AG04449 (cell line): ENCODE results near the gene LILRB3.

Source experiments
- CTCF ChIA-PET: fragments of 350-600 bp; formaldehyde crosslinking; extraction: SDS; loops from one replicate; lab custom pipeline; 2021; ENCODE audit warnings: antibody characterized with exemption; lab: Yijun Ruan, JAX
- POLR2A ChIA-PET: fragments of 400-600, 350-600 bp; formaldehyde crosslinking; extraction: SDS; loops from one replicate; lab custom pipeline; 2020; ENCODE audit warnings: antibody characterized with exemption, inconsistent platforms; lab: Yijun Ruan, JAX
- DNase-seq: peaks from one replicate; pipeline ENCODE4 v3.0.0-alpha.2; 2010; ENCODE audit warnings: low read depth, low spot score
- H3K4me3 ChIP-seq: 2 replicates; pipeline ENCODE4 v1.5.1; 2011; ENCODE audit warnings: low read depth, mild to moderate bottlenecking, control low read depth, low read length
- TF ChIP-seq, protein P1 (sequence below): IDR thresholded peaks from one replicate; pipeline ENCODE4 v1.5.1; 2011; ENCODE audit warnings: mild to moderate bottlenecking, moderate library complexity, low read length, control low read depth, inconsistent platforms; ENCODE audit not compliant: insufficient read depth; ENCODE audit errors: missing control alignments

Gene LILRB3

DNA sequence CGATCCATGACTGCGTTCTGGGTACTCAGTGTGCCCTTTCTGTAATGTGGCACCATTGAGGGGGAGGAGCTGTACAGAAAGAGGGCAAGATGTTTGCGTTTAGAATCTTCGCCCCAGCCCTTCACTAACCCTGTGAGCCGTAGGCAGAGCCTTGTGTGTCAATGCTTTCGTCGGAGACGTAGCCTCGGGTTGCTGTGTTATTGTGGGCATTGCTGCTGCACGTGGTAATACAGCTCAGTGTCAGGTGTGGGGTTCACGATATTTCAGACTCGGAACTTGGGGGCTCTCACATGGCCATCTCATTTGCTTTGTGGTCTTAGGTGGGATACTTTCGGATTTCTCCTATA, 16.0 kb downstream of the LILRB3 start:
- POLR2A ChIA-PET, result no interaction called here
- DNase-seq, result no peak
- TF ChIP-seq, protein P1, sequence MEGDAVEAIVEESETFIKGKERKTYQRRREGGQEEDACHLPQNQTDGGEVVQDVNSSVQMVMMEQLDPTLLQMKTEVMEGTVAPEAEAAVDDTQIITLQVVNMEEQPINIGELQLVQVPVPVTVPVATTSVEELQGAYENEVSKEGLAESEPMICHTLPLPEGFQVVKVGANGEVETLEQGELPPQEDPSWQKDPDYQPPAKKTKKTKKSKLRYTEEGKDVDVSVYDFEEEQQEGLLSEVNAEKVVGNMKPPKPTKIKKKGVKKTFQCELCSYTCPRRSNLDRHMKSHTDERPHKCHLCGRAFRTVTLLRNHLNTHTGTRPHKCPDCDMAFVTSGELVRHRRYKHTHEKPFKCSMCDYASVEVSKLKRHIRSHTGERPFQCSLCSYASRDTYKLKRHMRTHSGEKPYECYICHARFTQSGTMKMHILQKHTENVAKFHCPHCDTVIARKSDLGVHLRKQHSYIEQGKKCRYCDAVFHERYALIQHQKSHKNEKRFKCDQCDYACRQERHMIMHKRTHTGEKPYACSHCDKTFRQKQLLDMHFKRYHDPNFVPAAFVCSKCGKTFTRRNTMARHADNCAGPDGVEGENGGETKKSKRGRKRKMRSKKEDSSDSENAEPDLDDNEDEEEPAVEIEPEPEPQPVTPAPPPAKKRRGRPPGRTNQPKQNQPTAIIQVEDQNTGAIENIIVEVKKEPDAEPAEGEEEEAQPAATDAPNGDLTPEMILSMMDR, result no peak
- H3K4me3 ChIP-seq, result no peak overlapping the region
- CTCF ChIA-PET, result no interaction called here

DNA sequence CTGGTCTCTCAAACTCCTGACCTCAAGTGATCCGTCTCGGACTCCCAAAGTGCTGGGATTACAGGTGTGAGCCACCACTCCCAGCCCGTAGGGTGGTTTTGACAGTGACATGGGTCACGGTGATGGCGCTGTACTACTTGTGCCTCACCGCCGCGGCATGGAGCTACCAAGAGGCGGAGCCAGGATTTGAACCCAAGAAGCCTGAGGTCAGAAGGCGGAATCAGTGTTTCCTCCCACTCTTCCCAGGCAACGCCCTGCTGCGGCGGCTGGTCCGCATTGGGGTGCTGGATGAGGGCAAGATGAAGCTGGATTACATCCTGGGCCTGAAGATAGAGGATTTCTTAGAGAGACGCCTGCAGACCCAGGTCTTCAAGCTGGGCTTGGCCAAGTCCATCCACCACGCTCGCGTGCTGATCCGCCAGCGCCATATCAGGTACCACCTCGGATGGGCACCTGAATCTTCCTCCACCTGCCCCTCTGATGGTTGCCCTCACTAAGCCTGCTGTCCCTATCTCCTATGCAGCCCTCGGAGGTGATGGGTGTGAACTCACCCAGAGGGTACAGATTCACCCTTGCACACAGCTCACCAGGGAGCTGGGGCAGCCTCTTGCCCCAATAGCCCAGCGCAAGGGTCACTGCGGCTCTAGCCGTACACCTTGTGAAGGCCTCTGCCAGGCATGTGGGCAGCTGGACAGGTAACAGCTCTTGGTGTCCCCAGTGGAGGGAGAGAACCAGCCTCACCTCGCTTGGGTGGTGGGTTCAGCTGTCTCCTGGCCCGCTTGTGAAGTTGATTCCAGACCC, 16.6 kb downstream of the LILRB3 start:
- CTCF ChIA-PET, result no interaction called here
- POLR2A ChIA-PET, result interaction anchor here (0.6 to 1.6 kb wide), 2 partner anchors 15 to 55 kb away, joined by 3 read pairs; partner anchors contain the start of gene TSEN34
- no peak overlapping the region for H3K4me3 ChIP-seq
- no peak for DNase-seq
- TF ChIP-seq, protein P1, result no peak

DNA sequence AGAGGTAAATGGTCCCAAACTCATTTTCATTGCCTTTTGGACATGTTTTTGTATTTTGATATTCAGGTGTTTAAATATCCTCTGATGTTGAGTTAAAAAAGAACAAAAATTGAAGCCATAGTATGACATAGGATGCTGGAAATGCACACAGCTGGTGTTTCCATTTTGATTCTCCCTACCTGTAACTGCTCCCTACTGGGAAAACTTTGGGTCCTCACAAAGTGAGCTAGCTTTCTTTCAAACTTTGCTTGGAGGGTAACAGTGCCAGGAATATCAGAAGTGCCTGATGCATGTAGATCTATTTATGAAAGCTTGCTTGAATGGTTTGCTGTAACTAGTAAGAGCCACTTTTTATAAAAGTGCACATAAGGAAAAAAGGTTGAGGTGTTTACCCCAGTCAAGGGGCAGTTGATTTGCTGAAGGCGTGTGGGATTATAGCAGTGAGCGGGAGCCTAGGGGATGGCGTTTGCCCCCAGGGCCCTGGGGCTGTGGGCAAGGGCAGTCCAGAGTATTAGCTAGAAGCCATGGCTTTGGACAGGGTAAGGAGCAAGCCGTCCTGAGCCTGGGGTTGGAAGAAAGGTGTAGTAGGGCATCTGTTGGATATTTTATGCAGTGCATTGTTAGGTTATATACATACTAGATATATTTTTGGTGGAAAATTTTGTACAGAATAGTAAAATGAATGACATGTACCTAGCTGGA, 17.9 kb downstream of the LILRB3 start:
- TF ChIP-seq, protein P1, result no peak
- CTCF ChIA-PET, result interaction anchor here (0.8 to 1.4 kb wide), 3 partner anchors 15 to 45 kb away, joined by 3 to 4 read pairs (median 4); partner anchors contain the start of gene MBOAT7
- POLR2A ChIA-PET, result interaction anchor here (1.6 kb wide), 1 partner anchor 13 kb away, joined by 3 read pairs; the partner anchor contains the start of gene TSEN34
- no peak for DNase-seq
- H3K4me3 ChIP-seq, result no peak overlapping the region

DNA sequence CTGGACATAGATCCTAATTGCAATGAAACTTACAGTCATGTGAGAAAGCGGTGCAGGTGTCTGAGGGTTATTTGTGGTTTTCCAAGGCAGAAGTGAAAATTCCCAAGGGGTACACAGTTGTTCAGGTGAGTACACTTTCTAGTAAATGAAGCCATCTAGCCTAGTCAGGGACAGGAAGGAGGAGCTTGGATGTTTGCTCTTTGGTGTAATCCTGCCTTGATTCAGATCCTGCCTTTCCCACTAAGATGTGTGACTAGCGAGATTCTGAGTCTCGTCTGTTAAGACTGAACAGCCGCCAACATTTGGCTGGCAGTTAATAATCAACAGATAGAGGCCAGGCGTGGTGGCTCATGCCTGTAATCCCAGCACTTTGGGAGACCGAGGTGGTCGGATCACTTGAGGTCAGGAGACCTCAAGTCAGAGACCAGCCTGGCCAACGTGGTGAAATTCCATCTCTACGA, 19.6 kb downstream of the LILRB3 start:
- TF ChIP-seq, protein P1, result no peak
- ChIA-PET POLR2A (interaction anchor here (5.5 kb wide), 1 partner anchor 13 kb away, joined by 108 read pairs; the partner anchor contains the start of genes MBOAT7 and TSEN34), CTCF (no interaction called here)
- no peak overlapping the region; the same call in 1 of the 2 replicates for H3K4me3 ChIP-seq
- DNase-seq, result no peak

DNA sequence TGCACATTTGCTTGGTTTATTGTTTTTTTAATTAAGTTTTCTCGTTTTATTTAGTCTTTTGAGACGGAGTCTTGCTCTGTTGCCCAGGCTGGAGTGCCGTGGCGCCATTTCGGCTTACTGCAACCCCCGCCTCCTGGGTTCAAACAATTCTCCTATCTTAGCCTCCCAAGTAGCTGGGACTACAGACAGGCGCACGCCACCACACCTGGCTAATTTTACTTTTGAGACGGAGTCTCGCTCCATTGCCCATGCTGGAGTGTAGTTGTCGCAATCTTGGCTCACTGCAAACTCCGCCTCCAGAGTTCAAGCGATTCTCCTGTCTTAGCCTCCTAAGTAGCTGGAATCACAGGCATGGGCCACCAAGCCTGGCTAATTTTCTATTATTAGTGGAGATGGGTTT, 20.8 kb downstream of the LILRB3 start:
- DNase-seq, result no peak
- peak overlapping the region; percentile 91 for H3K4me3 ChIP-seq
- TF ChIP-seq, protein P1, result no peak
- CTCF ChIA-PET, result interaction anchor here (0.6 to 1.0 kb wide), 3 partner anchors 8 to 64 kb away, joined by 3 read pairs; no protein-coding TSS in a partner anchor
- POLR2A ChIA-PET, result interaction anchor here (2.3 to 5.5 kb wide), 2 partner anchors 9 to 11 kb away, joined by 23 to 108 read pairs; partner anchors contain the start of genes MBOAT7 and TSEN34

DNA sequence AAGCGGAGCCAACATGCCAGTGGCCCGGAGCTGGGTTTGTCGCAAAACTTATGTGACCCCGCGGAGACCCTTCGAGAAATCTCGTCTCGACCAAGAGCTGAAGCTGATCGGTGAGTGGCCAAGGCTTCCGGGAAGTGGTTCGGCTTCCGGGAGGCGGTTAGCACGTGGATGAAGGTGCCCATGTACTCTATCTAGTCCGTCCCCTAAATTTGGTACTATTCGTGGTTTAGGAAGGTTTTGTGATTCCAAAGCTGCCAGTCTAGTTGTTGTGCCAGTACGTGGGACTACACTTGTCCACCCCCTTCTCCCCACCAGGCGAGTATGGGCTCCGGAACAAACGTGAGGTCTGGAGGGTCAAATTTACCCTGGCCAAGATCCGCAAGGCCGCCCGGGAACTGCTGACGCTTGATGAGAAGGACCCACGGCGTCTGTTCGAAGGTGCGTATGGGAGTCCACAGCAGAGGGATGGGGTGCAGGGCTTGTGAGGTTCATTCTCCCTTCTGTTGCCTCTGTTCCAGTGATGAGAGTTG, 21.6 kb downstream of the LILRB3 start:
- DNase-seq, result no peak
- ChIA-PET POLR2A (interaction anchor here (0.7 to 5.5 kb wide), 5 partner anchors 9 to 152 kb away, joined by 3 to 108 read pairs (median 4); partner anchors contain the start of genes MBOAT7 and TSEN34), CTCF (interaction anchor here (1.0 to 3.1 kb wide), 3 partner anchors 9 to 33 kb away, joined by 3 to 12 read pairs (median 3); partner anchors contain the start of gene TSEN34)
- peak overlapping the region; percentile 91 for H3K4me3 ChIP-seq
- TF ChIP-seq, protein P1, result no peak
